HG03457 (cell line): ENCODE measurements around the gene ANKLE1.
"Not testable (repeated sequence)": the region's sequence is repeated elsewhere in the genome, so short reads cannot be mapped to it uniquely, and the experiment has no call there.

Experiments
- ATAC-seq: cut with Tn5 transposase; IDR thresholded peaks from one replicate; pipeline ENCODE4 v1.9.1; 2021; ENCODE audit warnings: moderate number of reproducible peaks; ENCODE audit not compliant: unreplicated experiment

Gene ANKLE1

DNA sequence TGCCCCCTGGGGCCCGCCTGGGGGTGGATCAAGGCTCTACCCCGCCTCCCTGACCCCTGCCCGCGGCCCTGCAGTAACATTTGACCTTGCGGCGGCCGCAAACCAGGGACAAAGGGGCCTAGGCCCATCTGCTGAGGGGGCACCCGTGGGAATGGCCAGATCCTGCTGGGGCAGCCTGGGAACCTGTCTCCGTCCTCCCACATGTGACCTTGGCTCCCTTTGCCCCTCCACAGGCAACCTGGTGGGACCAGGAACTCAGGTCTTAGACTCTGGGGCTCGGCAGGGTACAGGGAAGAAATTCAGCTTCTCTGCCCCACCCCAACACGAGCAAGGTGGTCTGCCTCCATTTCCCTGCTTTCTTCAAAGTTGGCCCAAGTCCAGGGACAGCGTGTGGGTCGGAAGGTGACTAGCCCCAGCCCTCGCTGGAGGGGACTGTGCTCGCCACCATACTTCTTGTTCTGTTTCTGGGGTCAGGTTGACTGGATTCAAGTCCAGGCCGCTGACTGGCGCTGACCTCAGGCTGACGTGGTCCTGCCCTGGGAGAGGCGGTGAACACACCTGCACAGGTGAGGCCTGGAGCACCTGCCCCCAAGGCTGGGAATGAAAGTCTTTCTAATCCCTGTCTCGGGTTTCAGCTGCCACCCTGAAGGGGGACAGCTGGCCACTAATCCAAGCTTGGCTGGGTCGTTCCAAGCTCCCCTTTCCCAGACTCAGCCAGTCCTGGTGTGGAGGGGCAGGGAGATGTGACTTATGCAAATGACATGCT is 33.5 kb upstream of the ANKLE1 start:
- ATAC-seq, result no peak

DNA sequence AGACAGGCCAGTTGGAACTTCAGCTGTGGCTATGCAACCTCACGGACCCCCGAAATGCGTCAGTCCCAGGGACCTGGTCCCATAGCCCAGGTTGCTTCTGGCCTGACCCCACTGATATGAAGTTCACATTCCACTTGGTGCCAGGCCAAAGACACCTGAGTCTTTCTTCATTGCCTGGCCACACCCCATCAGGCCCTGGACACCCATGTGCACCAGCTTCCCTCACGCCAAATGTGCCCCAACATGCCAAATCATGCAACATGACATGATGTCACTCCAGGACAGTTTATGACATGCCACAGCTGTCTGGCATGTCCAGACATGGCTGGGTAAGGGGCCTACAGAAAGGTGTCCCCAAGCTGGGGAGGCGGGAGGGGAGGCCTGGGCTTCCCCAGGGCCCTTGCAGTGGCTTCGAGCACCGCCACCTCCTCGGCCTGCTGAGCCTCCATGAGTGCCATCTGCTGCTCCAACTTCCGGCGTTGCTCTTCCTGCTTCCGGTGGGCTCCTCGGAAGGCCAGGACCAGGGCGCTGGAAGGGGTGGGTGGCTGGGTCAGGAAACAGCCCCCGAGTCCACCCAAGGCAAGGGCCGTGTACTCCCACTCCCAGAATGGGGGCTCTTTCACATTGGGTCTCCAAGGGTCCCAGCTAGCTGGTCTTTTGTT is 31.7 kb upstream of the ANKLE1 start:
- ATAC-seq, result no peak

DNA sequence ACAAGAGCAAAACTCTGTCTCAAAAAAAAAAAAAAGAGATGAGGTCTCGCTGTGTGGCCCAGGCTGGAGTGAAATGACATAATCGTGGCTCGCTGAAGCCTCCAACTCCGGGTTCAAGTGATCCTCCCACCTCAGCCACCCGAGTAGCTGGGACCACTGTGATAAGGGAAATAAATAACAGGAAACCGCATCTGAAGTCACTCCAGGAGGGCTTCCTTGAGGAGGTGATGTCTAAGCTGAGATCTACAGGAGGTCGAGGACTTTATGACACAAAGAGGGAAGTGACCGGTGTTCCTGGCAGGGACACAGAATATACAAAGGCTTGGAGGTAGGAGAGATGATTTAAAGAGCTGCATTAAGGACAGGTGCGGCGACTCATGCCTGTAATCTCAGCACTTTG is 27.1 kb upstream of the ANKLE1 start:
- ATAC-seq, result no peak

DNA sequence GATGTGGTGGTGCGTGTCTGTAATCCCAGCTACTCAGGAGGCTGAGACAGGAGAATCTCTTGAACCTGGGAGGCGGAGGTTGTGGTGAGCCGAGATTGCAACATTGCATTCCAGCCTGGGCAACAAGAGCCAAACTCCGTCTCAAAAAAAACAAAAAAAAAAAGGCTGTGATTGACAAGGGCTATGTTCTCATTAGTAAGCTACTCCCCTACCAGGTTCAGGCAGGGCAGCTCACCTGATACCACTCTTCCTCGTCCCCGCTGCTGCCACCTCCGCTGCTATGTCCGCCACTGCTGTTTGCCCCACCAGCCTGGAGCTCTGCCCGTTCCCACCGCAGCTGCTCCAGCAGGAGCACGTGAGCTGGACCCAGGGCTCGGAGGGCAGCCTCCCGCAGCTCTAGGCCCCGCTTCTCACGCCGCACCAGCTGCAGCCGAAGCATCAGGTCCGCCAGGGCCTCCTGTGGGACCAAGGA is 26.5 kb upstream of the ANKLE1 start:
- ATAC-seq, result no peak

DNA sequence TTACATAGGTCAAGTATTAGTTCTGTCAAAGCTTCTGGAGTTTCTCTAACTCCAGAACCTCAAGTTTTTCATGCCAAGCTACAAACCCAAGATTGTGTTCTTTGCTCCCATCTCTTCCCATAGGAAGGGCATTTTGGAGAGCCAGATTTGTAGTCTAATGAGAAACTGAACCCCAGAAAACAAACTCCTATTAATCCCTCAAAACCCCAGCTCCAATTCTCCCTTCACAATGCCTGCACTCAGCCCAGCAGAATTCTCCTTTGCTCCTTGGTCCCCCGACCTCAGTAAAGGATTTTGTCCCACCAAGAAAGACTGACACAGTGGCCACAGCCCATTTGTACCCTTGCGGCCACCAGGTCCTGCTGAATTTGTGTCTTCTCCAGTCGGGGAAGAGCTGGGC is 25.6 kb upstream of the ANKLE1 start:
- no peak for ATAC-seq

DNA sequence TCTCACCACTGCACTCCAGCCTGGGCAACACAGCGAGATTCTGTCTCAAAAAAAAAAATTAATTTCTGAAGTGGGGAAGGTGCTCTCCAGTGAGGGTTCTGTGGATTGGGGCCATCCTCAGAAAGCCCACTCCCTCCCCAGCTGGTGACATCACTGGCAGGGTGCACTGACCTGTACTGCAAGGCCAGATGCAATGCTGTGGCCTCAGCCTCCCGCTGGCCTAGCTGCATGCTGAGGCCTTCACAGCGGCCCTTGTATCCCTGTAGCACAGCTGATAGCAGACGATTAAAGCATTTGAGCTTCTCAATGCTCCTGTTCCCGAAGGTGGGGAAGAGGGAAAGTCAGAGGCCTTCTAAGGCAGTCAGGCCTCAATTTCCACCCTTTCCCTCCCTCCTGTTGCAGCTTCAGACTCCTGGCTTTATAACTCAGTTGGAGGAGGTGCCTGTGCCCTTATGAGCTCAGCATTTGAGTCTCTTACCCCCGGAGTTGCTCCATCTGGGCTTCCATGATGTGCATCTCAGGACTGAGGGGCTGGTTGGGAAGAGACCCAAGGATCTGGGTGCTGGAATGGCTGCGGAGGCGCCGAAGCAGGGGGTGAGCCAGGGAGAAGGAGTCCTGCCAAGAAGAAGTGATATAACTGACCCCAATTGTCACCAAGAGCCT is 22.5 kb upstream of the ANKLE1 start:
- no peak for ATAC-seq

DNA sequence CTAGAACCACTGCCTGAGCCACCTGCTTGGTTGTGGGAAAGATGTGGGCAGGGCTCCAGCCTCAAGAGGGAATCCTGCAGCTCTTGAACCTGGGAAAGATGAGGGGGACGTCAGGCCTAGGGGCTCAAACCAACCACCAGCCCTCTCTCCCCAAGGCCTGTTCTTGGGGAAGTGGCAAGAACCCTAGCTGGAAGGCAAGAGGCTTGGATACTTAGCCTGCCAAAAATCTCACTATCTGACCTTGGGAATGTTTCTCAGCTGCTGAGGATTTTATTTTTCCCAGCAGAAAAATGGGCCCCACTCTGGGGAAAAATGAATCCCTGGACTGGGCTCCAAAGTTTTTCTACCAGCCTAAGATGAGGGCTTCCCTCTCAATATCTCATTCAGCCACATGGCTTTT is 21.8 kb upstream of the ANKLE1 start:
- ATAC-seq, result no peak

DNA sequence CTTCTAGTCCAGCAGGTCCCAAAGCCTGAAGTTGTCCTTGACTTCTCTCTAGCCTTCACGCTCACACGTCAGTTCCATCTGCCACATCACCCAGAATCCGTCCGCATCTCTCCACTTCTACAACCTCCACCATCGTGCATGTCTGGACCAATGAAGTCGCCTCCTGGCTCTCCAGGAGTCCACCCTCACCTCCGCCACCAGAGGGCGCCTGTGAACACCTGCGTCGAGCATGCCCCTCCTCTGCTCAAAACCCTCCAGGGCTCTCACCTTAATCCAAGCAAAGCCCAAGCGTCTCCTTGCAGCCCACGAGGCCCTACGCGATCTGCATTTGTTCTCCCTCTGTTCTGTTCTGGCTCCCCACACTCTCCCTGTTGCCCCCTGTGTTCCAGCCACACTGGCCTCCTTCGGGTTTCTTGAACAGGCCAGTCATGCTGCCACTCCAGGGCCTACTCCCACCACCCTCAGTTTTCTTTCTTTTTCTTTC is 20.8 kb upstream of the ANKLE1 start:
- ATAC-seq, result peak; percentile 58

DNA sequence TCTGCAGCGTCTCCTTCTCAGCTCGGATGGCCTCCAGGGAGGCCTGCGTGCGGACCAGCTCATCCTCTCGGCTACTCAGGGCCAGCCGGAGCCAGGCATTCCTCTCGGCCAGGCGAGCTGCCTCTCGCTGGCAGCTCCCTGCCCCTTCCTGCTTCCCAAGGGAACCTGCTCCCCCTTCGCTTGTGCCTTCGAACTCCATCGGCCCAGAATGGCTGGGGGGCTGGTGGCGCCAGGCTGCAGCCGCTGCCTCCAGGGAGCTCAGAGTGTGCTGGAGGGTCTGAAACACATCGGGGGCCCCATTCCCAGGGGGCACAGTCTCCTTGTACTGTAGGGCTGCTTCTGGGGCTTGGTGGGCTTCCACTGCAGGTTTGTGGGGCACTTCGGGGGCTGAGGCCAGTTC is 19.1 kb upstream of the ANKLE1 start:
- ATAC-seq, result no peak

DNA sequence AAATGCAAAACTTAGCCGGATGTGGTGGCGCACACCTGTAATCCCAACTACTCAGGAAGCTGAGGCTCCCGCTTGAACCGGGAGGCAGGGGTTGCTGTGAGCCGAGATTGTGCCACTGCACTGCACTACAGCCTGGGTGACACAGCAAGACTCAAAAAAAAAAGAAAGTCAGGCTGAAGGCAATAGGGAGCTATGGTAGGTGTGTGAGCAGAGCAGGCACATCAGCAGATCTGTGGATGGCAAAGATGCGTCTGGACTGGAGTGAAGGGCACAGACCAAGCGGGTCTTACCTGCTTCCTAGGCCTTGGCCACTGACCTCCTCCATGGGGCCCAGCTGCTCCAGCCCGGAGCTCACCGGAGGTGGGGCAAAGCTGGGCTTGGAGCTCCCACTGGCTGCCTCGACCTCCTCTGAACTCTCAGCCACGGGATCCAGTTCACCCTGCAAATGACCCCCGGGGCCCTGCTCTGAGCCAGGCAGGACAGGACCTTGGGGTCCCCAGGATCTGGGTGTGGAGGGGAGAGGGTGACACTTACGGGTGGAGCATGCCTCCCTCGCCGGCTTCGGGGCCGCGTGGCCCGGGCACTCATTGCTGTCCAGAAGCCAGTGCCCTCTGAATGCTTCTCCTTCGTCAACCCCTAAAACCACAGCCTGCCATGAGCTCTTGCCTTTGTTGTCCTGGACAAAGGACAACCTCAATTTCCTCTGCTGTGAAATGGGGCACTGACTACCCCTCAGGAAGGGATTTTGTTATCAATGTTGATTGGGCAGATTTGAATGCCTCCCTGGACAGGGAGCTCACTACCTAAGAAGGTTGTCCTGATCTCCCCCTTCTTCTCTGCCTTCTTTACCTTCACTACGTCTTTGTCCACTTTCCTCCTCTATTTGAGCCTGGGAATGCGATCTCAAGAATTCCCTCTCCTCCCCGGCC is 17.7 kb upstream of the ANKLE1 start:
- ATAC-seq, result no peak

DNA sequence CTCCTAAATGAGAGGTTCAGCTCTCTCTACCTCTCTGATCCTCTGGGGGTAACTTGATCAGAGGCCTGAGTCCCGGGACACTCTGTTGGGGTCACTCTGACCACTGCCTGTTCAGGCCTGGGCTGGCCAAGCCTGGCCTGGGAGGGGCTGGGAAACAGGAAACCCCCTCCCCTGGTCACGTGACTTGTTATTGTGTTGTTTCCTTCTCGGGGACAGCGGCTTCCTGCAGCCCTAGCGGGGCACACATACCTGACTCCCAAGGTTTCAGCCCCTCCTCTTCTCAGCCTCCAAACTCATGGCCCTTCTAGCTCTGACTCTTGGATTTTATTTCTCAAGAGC is 17.1 kb upstream of the ANKLE1 start, which contains the start of gene USHBP1:
Gene USHBP1, minus strand, starts transcription at position 105 of the 339 bp plus-strand sequence. CDS start 446 bp downstream, outside the sequence.
- ATAC-seq, result no peak

DNA sequence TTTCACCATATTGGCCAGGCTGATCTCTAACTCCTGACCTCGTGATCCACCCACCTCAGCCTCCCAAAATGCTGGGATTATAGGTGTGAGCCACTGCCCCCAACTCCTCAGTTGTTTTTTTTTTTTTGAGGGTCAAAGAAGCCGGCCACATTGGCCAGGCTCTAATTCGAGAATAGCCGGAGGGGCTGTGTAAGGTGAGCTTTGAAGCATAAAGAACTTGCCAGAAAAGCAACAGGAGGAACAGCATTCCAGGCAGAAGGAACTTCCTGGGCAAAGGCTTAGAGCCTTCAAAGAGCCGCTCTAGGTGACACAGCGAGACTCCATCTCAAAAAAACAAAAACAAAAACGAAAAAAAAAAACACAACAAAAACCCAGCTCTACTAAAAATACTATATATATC is 15.7 kb upstream of the ANKLE1 start:
- ATAC-seq, result no peak

DNA sequence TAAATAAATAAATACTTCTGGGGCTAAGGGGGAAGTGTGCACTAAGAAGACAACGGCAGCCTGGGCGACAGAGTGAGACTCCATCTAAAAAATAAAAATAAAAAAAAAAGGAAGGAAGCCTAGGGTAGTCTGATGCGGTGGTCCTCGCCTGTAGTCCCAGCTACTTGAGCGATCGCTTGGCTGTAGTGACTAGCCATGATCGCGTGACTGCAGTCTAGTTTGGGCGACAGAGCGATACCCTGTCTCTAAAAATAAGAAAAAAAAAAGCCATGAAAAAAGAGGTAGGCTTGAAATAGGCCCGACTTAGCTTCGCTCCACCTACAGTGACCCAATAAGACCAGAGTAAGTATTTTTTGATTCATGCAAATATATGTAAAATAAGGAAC is 15.1 kb upstream of the ANKLE1 start:
- no peak for ATAC-seq

DNA sequence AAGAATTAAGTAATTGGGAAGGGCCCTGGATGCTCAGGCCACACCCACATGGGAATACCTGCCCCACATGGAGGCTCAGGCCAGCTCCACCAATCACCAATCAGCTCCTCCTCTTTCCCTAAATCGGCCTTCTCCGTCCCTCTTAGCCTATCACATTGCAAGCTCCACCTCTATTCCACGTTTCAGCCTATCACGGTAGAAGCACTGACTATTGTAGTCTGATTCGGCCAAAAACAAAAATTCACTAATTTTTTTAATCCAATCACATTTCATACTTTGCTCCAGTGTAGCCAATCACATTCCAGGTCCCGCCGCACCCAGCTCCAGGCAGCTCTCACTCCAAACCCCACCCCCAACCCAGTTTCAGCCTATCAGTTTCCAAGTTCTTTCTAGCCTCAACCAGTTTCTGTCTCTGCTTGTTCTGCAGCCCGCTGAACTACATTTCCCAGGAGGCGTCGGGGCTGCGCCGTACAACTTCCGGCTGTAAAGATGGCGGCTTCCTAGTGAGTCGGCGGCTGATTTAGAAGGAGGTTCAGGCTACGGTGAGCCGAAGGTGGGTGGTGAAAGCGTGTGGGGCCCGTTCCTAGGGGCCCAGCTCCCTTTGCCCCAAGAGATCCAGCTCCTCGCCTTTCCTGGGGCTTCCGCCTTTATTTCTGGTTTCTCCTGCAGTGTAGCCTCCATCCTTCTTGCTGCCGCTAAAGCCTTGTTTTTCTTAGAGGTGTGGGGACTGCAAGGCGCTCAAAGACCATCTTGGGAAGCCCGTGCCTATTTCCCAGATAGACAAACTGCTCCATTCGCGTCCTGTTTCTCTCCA is 14.5 kb upstream of the ANKLE1 start, which contains the start of gene BABAM1:
Gene BABAM1, plus strand, starts transcription at position 469 of the 814 bp plus-strand sequence. CDS start 1,364 bp downstream, outside the sequence.
- ATAC-seq, result peak; percentile 74

DNA sequence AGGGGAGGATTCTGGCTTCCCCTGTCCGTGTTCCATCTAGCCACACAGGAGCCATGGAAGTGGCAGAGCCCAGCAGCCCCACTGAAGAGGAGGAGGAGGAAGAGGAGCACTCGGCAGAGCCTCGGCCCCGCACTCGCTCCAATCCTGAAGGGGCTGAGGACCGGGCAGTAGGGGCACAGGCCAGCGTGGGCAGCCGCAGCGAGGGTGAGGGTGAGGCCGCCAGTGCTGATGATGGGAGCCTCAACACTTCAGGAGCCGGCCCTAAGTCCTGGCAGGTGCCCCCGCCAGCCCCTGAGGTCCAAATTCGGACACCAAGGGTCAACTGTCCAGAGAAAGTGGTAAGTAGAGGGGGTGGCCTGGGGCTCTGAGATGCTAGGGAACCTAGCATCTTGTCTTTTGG is 12.9 kb upstream of the ANKLE1 start:
- ATAC-seq, result no peak

DNA sequence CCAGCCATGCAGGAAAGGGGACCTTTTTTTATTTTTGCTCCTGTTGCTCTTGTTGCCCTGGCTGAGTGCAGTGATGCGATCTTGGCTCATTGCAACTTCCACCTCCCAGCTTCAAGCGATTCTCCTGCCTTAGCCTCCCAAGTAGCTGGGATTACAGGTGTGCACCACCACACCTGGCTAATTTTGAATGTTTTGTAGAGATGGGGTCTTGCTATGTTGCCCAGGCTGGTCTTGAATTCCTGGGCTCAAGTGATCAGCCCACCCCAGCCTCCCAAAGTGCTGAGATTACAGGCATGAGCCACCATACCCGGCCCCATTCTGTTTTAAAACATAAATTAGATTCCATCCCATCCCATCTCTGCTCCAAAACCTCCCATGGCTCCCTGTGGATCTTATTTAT is 6.8 kb upstream of the ANKLE1 start:
- not testable (repeated sequence) for ATAC-seq

DNA sequence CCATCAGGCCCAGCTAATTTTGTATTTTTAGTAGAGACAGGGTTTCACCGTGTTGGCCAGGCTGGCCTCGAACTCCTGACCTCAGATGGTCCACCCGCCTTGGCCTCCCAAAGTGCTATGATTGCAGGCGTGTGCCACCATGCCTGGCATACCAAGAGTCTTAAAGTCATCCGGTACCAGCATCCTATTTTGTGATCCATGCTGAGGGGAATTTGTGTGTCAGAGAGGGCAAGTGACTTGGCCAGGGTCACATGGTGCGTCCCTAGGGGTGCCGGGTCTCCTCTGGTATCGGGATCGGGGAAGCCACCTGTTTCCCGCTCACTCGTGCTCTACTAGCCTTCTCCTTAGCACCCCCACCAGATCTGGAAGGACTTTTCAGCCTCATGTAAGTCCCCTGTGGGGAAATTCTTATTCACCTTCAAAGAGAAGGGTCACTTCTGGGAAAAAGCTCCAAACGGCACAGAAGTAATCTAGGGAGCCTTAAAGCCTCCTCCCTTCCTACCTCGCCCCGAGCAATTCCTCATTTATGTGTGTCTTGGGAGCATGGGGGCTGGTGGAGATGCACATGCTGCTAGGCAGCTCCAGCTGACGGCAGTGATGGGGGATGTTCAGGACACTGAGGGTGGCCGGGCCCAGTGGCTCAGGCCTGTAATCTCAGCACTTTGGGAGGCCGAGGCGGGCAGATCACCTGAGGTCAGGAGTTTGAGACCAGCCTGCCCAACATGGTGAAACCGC is 6.1 kb upstream of the ANKLE1 start:
- no peak for ATAC-seq

DNA sequence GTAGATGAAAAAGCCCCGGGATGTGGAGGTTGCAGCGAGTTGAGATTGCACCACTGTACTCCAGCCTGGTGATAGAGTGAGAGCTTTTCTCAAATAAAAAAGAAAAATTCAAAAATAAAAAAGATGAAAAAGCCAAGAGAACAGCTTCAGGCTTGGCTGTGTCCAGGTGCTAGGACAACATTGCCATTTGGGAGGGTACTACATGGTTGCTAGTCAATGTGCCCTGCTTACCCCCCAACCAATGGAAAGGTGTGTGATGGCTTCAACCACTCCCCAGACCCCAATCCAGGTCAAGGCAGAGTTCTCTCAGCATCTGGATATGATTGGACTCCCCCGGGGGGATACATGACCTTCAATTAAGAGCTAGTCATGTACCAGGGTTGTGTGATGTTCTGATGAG is 2.3 kb upstream of the ANKLE1 start:
- no peak for ATAC-seq

DNA sequence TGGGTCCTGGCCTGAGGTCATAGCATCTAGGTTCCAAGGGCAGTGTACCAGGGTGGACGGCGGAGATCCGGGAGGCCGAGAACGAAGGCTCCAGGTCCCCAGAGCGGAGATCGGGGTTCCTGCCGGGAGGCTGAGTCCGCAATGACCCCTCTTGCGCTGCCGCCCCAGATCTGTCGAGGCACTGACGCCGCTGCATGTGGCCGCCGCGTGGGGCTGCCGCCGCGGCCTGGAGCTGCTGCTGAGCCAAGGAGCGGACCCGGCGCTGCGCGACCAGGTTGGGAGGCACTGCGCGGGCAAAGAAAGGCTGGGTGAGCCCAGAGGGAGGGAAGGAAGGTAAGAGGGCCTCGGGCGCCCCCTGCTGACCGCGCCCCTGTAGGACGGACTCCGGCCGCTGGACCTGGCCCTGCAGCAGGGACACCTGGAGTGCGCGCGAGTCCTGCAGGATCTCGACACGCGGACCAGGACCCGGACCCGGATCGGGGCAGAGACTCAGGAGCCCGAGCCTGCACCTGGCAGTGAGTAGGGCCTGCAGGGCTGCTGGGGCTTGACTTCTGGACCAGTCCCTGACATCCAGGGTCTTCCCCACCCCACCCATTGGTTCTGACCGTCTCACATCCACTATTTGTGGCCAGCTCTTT is 906 bp downstream of the ANKLE1 start:
- ATAC-seq, result no peak
